Dedifferentiated amniotic fluid mesenchymal stem cell (primary cell): ENCODE data around the gene GLT1D1.

Experiments used
- DNase-seq: peaks from one replicate; pipeline ENCODE4 v3.0.0-alpha.2; 2016; ENCODE audit errors: extremely low spot score

The GLT1D1 gene

GRCh38 chr12:128856035-128856790, 2.9 kb downstream of the GLT1D1 start:
- no peak for DNase-seq

GRCh38 chr12:128856791-128857078, 3.5 kb downstream of the GLT1D1 start:
- no peak for DNase-seq

- DNase-seq: no peak
Observed at GRCh38 chr12:128857133-128857763, 4.0 kb downstream of the GLT1D1 start.

GRCh38 chr12:128859311-128859710, 6.0 kb downstream of the GLT1D1 start:
- no peak for DNase-seq

- DNase-seq: no peak
Observed at GRCh38 chr12:128861226-128862016, 8.1 kb downstream of the GLT1D1 start.

GRCh38 chr12:128863957-128864356, 10.7 kb downstream of the GLT1D1 start:
- DNase-seq: no peak

- no peak for DNase-seq
Observed at GRCh38 chr12:128864516-128865186, 11.4 kb downstream of the GLT1D1 start.

GRCh38 chr12:128867466-128867865, 14.2 kb downstream of the GLT1D1 start:
- no peak for DNase-seq

- no peak for DNase-seq
Observed at GRCh38 chr12:128871516-128871892, 18.2 kb downstream of the GLT1D1 start.

- DNase-seq: no peak
Observed at GRCh38 chr12:128872303-128872702, 19.0 kb downstream of the GLT1D1 start.

GRCh38 chr12:128876559-128876958, 23.3 kb downstream of the GLT1D1 start:
- DNase-seq: no peak

- no peak for DNase-seq
Observed at GRCh38 chr12:128879898-128880764, 26.9 kb downstream of the GLT1D1 start.

GRCh38 chr12:128891856-128892255, 38.6 kb downstream of the GLT1D1 start:
- no peak for DNase-seq

- DNase-seq: no peak
Observed at GRCh38 chr12:128903236-128903635, 50.0 kb downstream of the GLT1D1 start.

GRCh38 chr12:128905003-128905544, 51.8 kb downstream of the GLT1D1 start:
- DNase-seq: no peak

GRCh38 chr12:128906485-128907137, 53.3 kb downstream of the GLT1D1 start:
- DNase-seq: no peak

GRCh38 chr12:128908254-128908653, 55.0 kb downstream of the GLT1D1 start:
- DNase-seq: no peak

GRCh38 chr12:128909653-128910052, 56.4 kb downstream of the GLT1D1 start:
- no peak for DNase-seq

- DNase-seq: no peak
Observed at GRCh38 chr12:128910629-128911028, 57.4 kb downstream of the GLT1D1 start.

- DNase-seq: no peak
Observed at GRCh38 chr12:128911861-128912260, 58.6 kb downstream of the GLT1D1 start.
